GM19238 (cell line): ENCODE measurements around the gene TCTA.

ENCODE experiments used
- DNase-seq: peaks from one replicate; pipeline ENCODE4 v3.0.0; 2011; ENCODE audit warnings: low spot score; ENCODE audit not compliant: insufficient read length

The TCTA gene

GRCh38 chr3:49410066-49410845 lies 2.0 kb upstream of the TCTA start:
- DNase-seq, result no peak

GRCh38 chr3:49410846-49411534 lies 1.2 kb upstream of the TCTA start:
- no peak for DNase-seq

- DNase-seq, result no peak
Measured at GRCh38 chr3:49411535-49411967, 672 bp upstream of the TCTA start.

GRCh38 chr3:49412632-49413337 lies 562 bp downstream of the TCTA start:
- DNase-seq, result no peak

- no peak for DNase-seq
Measured at GRCh38 chr3:49413338-49413734, 1.1 kb downstream of the TCTA start.

- no peak for DNase-seq
Measured at GRCh38 chr3:49414753-49415152, 2.5 kb downstream of the TCTA start.

- DNase-seq, result no peak
Measured at GRCh38 chr3:49415931-49416601, 3.8 kb downstream of the TCTA start.

GRCh38 chr3:49416867-49417266 lies 4.6 kb downstream of the TCTA start:
- DNase-seq, result no peak

- no peak for DNase-seq
Measured at GRCh38 chr3:49417516-49418120, 5.4 kb downstream of the TCTA start.

- no peak for DNase-seq
Measured at GRCh38 chr3:49421890-49422378, 9.7 kb downstream of the TCTA start.

- no peak for DNase-seq
Measured at GRCh38 chr3:49422379-49423248, 10.4 kb downstream of the TCTA start, which contains the start of gene AMT. Gene AMT (minus strand): TSS chr3:49422473. CDS start chr3:49422450, 23 bp downstream.

GRCh38 chr3:49424816-49425215 lies 12.6 kb downstream of the TCTA start:
- no peak for DNase-seq

- DNase-seq, result no peak
Measured at GRCh38 chr3:49427586-49427985, 15.4 kb downstream of the TCTA start.

- no peak for DNase-seq
Measured at GRCh38 chr3:49428752-49429080, 16.5 kb downstream of the TCTA start.

GRCh38 chr3:49434731-49435130 lies 22.5 kb downstream of the TCTA start:
- DNase-seq, result no peak

- DNase-seq, result no peak
Measured at GRCh38 chr3:49445391-49445790, 33.2 kb downstream of the TCTA start.

GRCh38 chr3:49453621-49454020 lies 41.4 kb downstream of the TCTA start:
- no peak for DNase-seq

GRCh38 chr3:49454458-49454857 lies 42.2 kb downstream of the TCTA start:
- no peak for DNase-seq

GRCh38 chr3:49454898-49455681 lies 42.9 kb downstream of the TCTA start:
- DNase-seq, result no peak
